GM18867 (cell line): ENCODE data around the gene MAPK8IP3.
"Not testable (repeated sequence)": the region's sequence is repeated elsewhere in the genome, so short reads cannot be mapped to it uniquely, and the experiment has no call there.

Experiments
- ATAC-seq: cut with Tn5 transposase; IDR thresholded peaks from one replicate; pipeline ENCODE4 v1.9.1; 2021; ENCODE audit warnings: mild to moderate bottlenecking, moderate library complexity; ENCODE audit not compliant: unreplicated experiment

MAPK8IP3 gene

DNA sequence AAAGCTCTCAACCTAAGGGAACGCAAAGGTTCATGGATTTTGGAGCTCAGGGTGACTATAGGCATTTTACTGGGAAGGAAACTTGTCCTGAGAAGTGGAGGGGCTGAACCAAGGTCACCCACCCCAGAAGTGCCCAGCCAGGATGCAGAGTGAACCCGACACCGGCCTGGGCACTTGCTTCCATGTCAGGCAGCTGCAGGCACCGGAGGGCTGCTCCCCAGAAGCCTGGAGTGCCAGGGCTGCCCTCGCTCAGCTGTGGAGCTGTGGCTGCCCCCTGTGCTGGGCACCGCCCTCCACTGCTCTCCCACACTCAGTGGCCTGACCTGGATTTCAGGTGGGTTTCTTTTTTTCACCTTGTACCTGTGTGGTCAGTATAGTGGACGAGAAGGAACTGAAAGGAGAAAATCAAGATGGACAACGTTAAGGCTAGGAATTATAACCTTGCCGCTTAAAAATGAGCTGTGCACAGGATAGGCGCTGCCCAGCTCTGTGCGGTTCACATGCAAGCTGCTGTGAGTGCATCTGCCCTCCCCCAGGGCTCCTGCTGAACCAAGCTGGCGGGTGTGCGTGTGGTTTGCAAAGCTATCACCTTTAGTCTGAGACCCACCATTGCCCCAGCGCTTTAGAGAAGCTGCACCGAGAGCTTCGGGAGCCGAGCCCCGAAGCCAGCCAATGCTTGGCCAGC, 2.2 kb downstream of the MAPK8IP3 start:
- ATAC-seq = no peak

GRCh38 chr16:1708768-1709180, 2.8 kb downstream of the MAPK8IP3 start:
- no peak for ATAC-seq

DNA sequence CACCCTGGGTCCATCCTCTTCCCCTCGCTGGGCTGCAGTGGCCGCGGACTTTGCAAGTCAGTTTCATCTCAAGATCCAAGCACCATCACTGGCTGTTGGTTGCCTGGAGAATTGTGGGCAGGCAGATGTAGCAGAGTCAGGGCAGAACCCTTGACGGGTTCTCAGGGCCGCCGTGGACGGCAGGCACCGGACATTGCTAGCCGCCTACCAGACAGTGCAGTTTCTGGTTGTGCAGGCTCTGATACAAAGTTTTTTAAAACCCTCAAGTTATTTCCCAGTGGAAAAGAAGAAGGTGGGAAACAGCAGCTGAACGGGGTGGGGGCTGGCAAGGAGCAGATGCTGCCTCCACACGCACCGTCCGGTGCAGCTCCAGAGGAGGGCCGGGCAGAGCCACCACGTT, 3.4 kb downstream of the MAPK8IP3 start:
- no peak for ATAC-seq

- ATAC-seq = no peak
These were observed 5.0 kb downstream of the MAPK8IP3 start for GRCh38 chr16:1710811-1711507.

- no peak for ATAC-seq
These were observed 6.8 kb downstream of the MAPK8IP3 start for GRCh38 chr16:1712791-1713261.

- peak; percentile 20 for ATAC-seq
These were observed 7.3 kb downstream of the MAPK8IP3 start for GRCh38 chr16:1713331-1713730.

- peak; percentile 70 for ATAC-seq
These were observed 7.9 kb downstream of the MAPK8IP3 start for GRCh38 chr16:1713933-1714332.

GRCh38 chr16:1715220-1715619, 9.2 kb downstream of the MAPK8IP3 start:
- no peak for ATAC-seq

DNA sequence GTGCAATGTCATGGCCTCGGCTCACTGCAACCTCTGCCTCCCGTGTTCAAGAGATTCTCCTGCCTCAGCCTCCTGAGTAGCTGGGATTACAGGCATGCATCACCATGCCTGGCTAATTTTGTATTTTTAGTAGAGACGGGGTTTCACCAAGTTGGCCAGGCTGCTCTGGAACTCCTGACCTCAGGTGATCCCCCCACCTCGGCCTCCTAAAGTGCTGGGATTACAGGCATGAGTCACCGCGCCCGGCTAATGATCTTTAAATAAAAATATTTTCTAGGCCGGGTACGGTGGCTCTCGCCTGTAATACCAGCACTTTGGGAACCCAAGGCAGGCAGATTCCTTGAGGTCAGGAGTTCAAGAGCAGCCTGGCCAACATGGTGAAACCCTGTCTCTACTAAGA, 12.2 kb downstream of the MAPK8IP3 start:
- ATAC-seq = not testable (repeated sequence)

DNA sequence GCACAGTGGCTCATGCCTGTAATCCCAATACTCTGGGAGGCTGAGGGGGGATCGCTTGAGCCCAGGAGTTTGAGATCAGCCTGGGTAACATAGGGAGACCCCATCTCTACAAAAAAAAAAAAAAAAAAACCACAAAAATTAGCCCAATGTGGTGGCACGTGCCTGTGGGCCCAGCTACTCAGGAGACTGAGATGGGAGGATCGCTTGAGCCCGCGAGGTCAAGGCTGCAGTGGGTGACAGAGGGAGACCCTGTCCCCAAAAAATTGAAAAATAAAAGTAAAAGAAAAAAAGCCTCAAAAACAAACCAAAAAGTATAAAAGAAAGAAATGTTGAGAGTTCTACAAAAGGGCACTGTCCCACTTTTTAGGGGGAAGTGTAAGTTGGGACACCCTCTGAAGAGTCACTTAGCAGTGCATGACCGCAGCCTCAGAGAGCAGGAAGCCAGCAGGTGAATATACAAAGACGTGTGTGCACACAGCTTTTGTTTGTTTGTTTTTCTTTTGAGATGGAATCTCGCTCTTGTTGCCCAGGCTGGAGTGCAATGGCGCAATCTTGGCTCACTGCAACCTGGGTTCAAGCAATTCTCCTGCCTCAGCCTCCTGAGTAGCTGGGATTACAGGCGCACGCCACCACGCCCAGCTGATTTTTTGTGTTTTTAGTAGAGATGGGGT, 13.7 kb downstream of the MAPK8IP3 start:
- ATAC-seq = not testable (repeated sequence)

- no peak for ATAC-seq
These were observed 15.4 kb downstream of the MAPK8IP3 start for GRCh38 chr16:1721372-1721771.

GRCh38 chr16:1723450-1724147, 17.6 kb downstream of the MAPK8IP3 start:
- ATAC-seq = no peak

DNA sequence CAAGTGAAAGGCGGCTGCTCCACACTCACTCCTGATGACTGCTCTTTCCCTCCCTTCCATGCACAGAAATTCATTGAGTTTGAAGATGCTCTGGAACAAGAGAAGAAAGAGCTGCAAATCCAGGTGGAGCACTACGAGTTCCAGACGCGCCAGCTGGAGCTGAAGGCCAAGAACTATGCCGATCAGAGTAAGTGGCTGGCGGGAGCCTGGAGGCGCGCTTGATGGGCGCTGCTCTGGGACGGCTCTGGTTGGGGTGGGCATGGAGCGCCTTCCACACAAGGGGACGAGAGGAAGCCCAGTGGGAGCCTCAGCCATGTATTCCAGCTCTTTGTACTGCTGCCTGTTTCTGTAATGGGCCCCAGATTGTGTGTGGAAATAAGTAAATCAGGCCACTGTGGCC, 18.5 kb downstream of the MAPK8IP3 start:
- no peak for ATAC-seq

DNA sequence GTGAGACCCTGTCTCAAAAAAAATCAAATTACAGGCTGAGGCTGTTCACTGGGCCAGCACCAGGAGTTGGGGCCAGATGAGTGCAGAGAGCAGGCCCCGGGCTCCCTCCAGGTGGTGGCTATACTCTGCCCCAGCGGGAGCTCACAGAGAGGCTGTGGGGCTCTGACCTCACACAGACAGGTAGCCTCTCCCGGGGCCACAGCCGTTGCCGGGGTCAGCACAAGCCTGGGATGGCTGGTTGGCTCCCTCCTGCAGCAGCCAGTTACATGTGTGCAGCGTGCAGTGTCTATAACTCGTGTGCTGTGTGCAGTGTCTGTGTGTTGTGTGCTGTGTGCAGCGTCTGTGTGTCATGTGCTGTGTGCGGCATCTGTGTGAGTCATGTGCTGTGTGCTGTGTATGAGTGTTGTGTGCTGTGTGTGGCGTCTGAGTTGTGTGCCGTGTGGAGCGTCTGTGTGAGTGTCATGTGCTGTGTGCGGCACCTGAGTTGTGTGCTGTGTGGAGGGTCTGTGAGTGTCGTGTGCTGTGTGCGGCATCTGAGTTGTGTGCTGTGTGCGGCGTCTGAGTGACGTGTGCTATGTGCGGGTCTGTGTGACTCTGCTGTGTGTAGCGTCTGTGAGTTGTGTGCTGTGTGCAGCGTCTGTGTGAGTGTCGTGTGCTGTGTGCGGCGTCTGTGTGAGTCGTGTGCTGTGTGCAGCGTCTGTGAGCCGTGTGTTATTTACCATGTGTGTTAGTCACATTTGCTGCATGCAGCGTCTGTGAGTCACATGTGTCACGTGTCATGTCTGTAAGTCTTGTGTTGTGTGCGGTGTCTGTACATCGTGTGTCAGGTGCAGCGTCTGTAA, 20.9 kb downstream of the MAPK8IP3 start:
- no peak for ATAC-seq

DNA sequence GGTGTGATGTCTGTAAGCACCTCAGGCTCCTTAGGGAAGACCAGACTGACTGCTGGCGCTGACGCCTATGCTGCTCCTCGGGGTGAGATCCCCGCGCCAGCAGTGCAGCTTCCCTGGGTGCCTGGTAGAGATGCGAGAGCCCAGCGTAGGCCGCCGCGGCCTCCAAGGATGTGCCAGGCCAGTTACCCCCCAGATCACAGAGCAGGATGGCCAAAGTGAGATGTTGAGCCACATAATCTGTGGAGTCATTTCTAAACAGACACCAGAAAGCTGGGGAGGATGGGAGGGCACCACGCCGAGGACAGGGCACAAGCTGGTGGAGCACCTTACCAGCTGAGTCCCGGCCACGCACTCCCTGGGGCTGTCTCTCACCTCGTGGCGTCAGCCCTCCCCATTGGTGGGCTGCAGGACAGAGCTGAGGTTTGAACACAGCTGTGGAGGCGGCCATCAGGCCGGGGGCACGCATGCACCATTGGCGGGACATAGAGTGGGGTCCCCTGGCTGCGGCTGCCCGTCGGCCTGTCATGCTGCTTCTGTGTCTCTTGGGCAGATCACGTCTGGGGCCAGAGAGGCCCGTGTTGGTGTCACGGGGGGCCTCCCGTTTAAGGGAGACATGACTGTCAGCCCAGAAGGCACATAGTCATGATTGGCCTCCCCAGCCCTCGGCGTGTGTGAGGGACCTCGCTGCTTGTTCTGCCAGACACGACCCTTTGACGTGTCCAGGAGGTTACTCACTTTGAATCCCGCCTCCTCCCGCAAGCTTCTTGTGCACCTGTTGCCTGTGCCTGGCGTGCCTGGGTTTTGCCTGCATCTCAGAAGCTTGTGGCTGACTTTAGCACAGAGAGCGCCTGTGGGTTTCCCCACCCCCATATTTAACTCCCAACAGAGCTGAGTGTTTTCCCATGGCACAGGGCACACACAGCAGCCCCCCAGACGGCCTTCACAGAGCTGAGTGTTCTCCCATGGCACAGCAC, 21.9 kb downstream of the MAPK8IP3 start:
- no peak for ATAC-seq

DNA sequence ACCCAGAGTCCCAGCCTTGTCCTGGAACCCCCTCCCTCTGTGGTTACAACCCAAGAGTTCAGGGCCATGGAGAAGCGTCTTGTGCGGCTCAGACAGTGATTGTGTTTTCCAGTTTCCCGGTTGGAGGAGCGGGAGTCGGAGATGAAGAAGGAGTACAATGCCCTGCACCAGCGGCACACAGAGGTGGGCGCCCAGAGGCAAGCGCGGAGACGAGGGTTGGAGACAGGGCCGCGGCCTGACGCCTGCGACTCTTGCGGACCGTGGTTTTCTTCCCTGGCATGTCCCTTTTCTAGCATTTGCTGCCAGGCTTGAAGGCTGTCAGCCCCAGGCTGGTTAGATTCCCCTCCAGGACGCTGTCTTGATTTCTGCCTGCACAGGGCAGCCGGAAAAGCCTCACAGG, 23.0 kb downstream of the MAPK8IP3 start:
- ATAC-seq = no peak

DNA sequence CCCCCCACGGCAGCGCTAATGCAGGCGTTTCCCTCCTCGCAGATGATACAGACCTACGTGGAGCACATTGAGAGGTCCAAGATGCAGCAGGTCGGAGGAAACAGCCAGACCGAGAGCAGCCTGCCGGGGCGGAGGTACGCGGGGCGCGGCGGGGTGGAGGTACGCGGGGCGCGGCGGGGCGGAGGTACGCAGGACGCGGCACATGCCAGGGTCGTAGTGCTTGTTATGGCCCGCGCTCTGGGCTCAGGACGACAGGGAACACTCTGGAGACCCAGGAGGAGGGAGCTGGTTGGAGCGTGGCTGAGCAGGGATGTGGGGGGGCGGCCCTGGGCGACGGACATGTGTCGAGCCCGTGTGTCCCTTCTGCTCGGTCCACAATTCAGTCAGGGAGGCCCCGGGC, 23.4 kb downstream of the MAPK8IP3 start:
- ATAC-seq = no peak

GRCh38 chr16:1731073-1731472, 25.1 kb downstream of the MAPK8IP3 start:
- ATAC-seq = no peak

DNA sequence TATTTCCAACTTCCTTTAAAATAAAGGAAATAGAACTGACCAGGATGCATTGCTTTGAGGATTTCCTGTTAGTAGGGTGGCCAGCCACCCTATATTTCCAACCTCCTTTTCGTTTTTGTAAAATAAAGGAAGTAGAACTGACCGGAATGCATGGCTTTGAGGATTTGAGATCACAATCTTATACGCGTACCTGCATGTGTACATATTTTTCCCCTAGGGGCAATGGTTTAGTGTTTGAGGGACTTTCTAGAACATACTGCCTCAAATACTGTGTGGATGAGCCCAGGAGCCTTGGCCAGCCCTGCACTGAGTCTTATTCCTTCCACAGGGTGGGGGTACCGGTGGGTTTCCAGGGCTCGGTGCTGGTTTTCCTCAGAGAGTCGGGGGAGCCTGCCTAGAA, 25.6 kb downstream of the MAPK8IP3 start:
- no peak for ATAC-seq
